ENCODE results near the gene BSN.
"Not testable (repeated sequence)": the region's sequence is repeated elsewhere in the genome, so short reads cannot be mapped to it uniquely, and the experiment has no call there.

BSN gene

DNA sequence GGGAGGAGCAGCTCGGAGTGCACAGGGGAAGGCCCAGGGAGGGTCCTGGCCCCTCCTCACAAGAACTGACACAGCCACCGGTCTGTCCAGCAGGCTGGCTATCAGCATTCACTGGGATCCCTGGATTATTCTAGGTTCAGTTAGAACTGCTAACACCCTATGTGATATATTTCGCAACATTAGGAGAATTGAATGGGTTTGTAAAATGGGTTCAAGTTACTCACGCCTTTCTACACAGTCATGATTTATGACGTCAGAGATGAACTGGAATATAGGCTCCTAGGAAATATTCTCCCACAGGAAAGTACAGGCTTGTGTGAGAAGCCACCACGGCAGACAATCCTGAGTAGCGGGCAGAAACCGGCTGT, 969 bp upstream of the BSN start:
- Histone ChIP-seq H3K9me3 (peaks cover 2% of the 10 kb centered on the region; the same call in 1 of the 2 replicates), H3K4me3 (peak overlapping the region; percentile 57), H3K4me1 (peaks cover 14% of the 10 kb centered on the region), H3K36me3 (replicated peaks) (no peaks in the 10 kb centered on the region), H3K27me3 (ENCODE audit: low read depth) (peaks cover 22% of the 10 kb centered on the region; the same call in 1 of the 2 replicates)
- in situ Hi-C loops (cut with MboI; ENCODE audit: low sequenced_read_pairs) = no loop called here
- DNase-seq (ENCODE audit: low spot score in 2 of 2) = no peak

DNA sequence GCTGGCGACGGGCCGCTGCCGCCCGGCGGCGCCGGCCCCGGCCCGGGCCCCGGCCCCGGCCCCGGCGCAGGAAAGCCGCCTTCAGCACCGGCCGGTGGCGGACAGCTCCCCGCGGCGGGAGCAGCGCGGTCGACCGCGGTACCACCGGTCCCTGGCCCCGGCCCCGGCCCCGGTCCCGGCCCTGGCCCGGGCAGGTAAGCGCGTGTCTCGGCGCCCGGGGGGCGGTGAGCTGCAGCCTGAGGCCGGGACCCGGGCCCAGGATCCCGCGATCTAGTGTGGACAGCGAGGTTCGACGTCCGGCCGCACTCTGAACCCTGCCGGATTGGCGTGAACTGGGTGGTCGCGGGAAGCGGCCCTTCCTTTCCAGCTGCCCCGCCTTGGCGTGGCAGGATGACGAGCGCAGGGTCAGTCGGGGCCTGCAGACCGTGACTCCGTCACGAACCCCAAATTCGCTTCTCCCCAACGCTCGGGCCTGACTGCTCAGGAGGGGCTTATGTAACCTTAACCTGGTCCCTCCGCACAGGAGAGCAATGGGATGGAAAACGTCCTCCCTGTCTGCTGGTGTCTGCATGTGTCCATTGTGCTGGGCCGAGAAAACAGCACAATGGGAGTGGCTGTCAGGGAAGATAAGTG, 472 bp downstream of the BSN start:
- DNase-seq (ENCODE audit: low spot score in 2 of 2) = peak; percentile 18 to 69
- H3K27me3 ChIP-seq (ENCODE audit: low read depth) = peaks cover 22% of the 10 kb centered on the region; the same call in 1 of the 2 replicates
- peaks cover 14% of the 10 kb centered on the region for H3K4me1 ChIP-seq
- in situ Hi-C loops (cut with MboI; ENCODE audit: low sequenced_read_pairs) = no loop called here
- peak overlapping the region; percentile 30 for H3K4me3 ChIP-seq
- peaks cover 2% of the 10 kb centered on the region; the same call in 1 of the 2 replicates for H3K9me3 ChIP-seq
- H3K36me3 ChIP-seq (replicated peaks) = no peaks in the 10 kb centered on the region

DNA sequence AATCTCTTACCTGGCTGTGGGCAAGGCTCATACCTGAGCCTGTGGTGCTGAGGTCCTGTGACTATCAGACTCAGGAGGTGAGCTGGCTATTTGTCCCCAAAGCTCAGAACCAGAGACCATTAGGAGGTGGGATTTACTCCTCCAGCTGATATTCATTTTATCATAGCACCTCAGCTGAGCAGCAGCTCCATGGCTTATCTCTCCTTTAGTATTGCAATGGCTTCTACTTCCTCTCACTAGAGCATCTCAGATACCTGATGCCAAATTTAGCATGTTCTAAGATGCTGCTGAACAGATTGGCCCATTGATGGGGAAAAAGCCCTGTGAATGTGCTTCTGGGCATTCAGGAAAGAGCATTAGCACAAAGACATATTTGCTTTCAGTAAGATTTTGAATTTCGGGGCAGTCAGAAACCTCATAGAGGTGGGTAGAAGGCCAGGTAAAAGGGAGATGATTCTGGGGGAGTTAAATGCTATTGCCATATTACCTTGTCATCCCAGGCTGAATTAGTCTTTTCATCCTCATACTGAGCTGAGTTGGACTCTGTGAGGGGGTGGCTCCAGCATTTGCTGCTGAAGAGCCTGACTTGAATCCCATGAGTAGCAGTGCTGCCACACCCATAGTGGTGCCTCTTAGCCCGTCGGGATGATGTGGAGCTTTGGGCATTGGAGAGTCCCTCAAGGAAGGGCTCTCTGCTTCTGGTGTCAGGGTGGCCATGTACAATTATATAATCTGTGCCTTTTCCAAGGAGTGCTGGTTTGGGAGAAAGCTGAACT, 2.4 kb downstream of the BSN start:
- DNase-seq (ENCODE audit: low spot score in 2 of 2) = no peak
- in situ Hi-C loops (cut with MboI; ENCODE audit: low sequenced_read_pairs) = no loop called here
- H3K27me3 ChIP-seq (ENCODE audit: low read depth) = peaks cover 22% of the 10 kb centered on the region; the same call in 1 of the 2 replicates
- peaks cover 2% of the 10 kb centered on the region; the same call in 1 of the 2 replicates for H3K9me3 ChIP-seq
- peaks cover 14% of the 10 kb centered on the region for H3K4me1 ChIP-seq
- H3K36me3 ChIP-seq (replicated peaks) = no peaks in the 10 kb centered on the region
- H3K4me3 ChIP-seq = no peak overlapping the region

GRCh38 chr3:49563040-49563578, 8.8 kb downstream of the BSN start:
- Histone ChIP-seq H3K4me1 (no peaks in the 10 kb centered on the region), H3K36me3 (replicated peaks) (no peaks in the 10 kb centered on the region), H3K4me3 (no peak overlapping the region), H3K9me3 (no peaks in the 10 kb centered on the region), H3K27me3 (ENCODE audit: low read depth) (no peaks in the 10 kb centered on the region; the same call in 1 of the 2 replicates)
- DNase-seq (ENCODE audit: low spot score in 2 of 2) = no peak
- in situ Hi-C loops (cut with MboI; ENCODE audit: low sequenced_read_pairs) = no loop called here

- Histone ChIP-seq H3K36me3 (replicated peaks) (no peaks in the 10 kb centered on the region), H3K9me3 (no peaks in the 10 kb centered on the region), H3K27me3 (ENCODE audit: low read depth) (no peaks in the 10 kb centered on the region; the same call in 1 of the 2 replicates), H3K4me3 (no peak overlapping the region), H3K4me1 (no peaks in the 10 kb centered on the region)
- in situ Hi-C loops (cut with MboI; ENCODE audit: low sequenced_read_pairs) = no loop called here
- DNase-seq (ENCODE audit: low spot score in 2 of 2) = no peak
Observed at GRCh38 chr3:49563766-49564165, 9.5 kb downstream of the BSN start.

GRCh38 chr3:49566312-49566711, 12.0 kb downstream of the BSN start:
- no peaks in the 10 kb centered on the region; the same call in 1 of the 2 replicates for H3K27me3 ChIP-seq (ENCODE audit: low read depth)
- no peaks in the 10 kb centered on the region for H3K36me3 ChIP-seq (replicated peaks)
- H3K4me1 ChIP-seq = no peaks in the 10 kb centered on the region
- no peak overlapping the region for H3K4me3 ChIP-seq
- in situ Hi-C loops (cut with MboI; ENCODE audit: low sequenced_read_pairs) = no loop called here
- no peak for DNase-seq (ENCODE audit: low spot score in 2 of 2)
- no peaks in the 10 kb centered on the region for H3K9me3 ChIP-seq

DNA sequence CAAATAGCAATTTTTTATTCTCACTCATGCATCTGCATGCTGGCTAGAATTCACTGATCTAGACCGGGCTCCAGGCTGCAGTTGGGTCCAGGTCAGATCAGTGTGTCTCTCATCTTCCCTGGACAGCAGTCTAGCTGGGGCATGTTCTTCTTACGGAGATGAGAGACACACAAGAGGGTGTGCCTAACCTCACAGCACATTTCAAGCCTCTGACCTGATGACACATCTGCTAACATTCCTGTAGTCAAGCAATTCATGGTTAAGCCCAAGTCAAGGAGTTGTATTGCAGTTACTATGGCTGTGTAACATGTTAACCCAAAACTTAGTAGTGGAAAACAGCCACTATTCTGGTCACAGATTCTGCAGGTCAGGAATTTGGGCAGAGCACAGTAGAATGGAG, 13.1 kb downstream of the BSN start:
- Histone ChIP-seq H3K4me3 (no peak overlapping the region), H3K9me3 (no peaks in the 10 kb centered on the region), H3K27me3 (ENCODE audit: low read depth) (no peaks in the 10 kb centered on the region), H3K4me1 (no peaks in the 10 kb centered on the region), H3K36me3 (replicated peaks) (no peaks in the 10 kb centered on the region)
- in situ Hi-C loops (cut with MboI; ENCODE audit: low sequenced_read_pairs) = no loop called here
- DNase-seq (ENCODE audit: low spot score in 2 of 2) = no peak

DNA sequence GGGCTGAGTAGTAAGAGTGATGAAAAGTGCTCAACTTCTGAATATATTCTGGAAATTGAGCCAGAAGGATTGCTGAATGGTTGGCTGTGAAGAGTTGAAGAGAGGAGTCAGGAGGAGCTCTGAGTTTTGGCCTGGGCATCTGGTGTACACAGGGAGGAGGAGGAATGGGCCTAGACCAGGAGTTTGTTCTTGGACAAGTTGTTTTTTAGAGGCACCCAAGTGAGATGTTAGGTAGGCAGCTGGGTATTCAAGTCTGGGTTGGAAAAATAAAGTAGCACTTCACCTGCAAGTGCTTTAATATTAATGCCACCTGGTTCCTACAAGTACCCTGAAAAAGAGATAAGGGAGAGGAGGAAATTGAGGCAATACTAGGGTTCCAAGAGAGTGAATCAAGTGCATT, 14.7 kb downstream of the BSN start:
- in situ Hi-C loops (cut with MboI; ENCODE audit: low sequenced_read_pairs) = no loop called here
- DNase-seq (ENCODE audit: low spot score in 2 of 2) = no peak
- H3K4me3 ChIP-seq = no peak overlapping the region
- H3K27me3 ChIP-seq (ENCODE audit: low read depth) = no peaks in the 10 kb centered on the region
- no peaks in the 10 kb centered on the region for H3K4me1 ChIP-seq
- H3K36me3 ChIP-seq (replicated peaks) = no peaks in the 10 kb centered on the region
- H3K9me3 ChIP-seq = no peaks in the 10 kb centered on the region

DNA sequence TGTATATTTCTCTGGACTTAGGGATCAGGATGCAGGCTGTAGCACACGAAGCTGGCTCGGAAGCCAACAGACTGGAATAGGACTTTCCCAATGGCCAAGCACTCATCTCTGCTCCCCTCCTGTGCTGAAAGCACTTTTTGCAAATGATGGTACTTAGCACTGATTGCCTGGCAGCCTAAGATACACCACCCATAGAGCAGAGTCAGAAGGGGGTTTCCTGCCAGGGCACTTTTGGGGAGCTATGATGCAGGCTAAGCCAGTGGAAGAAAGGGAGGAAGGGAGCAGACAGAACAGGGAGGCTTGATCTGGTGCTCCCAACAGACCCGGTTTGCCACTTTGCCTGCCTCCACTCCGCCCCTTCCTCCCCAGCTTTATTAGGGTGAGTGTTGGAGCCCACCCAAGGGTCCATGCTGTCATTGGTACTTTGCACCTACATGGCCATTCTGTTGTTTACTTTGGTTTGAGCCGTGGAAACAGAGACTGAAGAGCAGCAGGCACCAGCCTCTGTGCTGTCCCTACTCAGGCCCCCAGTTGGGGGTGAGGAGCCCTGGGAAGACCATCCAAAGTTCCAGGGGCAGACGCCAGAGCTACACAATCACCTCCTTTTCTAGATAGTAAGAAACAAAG, 15.9 kb downstream of the BSN start:
- Histone ChIP-seq H3K27me3 (ENCODE audit: low read depth) (no peaks in the 10 kb centered on the region), H3K9me3 (no peaks in the 10 kb centered on the region), H3K4me1 (no peaks in the 10 kb centered on the region), H3K4me3 (no peak overlapping the region), H3K36me3 (replicated peaks) (no peaks in the 10 kb centered on the region)
- DNase-seq (ENCODE audit: low spot score in 2 of 2) = no peak
- in situ Hi-C loops (cut with MboI; ENCODE audit: low sequenced_read_pairs) = no loop called here

DNA sequence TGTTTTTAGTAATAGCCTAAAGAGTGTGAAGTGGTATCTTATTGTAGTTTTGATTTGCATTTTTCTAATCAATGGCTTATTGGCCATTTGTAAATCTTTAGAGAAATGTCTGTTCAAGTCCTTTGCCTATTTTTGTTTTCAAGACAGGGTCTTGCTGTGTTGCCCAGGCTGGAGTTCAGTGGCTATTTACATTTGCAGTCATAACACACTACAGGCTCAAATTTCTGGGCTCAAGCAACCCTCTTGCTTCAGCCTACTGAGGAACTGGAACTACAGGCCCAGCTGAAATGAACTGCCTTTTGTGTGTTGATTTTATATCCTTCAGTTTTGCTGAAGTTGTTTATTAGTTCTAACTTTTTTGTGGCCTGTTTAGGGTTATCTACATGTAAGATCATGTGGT, 27.9 kb downstream of the BSN start:
- DNase-seq (ENCODE audit: low spot score in 2 of 2) = no peak
- Histone ChIP-seq H3K9me3 (no peaks in the 10 kb centered on the region), H3K4me3 (no peak overlapping the region), H3K4me1 (no peaks in the 10 kb centered on the region), H3K36me3 (replicated peaks) (no peaks in the 10 kb centered on the region), H3K27me3 (ENCODE audit: low read depth) (no peaks in the 10 kb centered on the region)
- in situ Hi-C loops (cut with MboI; ENCODE audit: low sequenced_read_pairs) = no loop called here

- H3K4me1 ChIP-seq; in situ Hi-C loops (cut with MboI; ENCODE audit: low sequenced_read_pairs); H3K27me3 ChIP-seq (ENCODE audit: low read depth); H3K9me3 ChIP-seq; DNase-seq (ENCODE audit: low spot score in 2 of 2); H3K36me3 ChIP-seq (replicated peaks); H3K4me3 ChIP-seq: not testable (repeated sequence)
Observed at GRCh38 chr3:49585261-49585755, 31.0 kb downstream of the BSN start.

DNA sequence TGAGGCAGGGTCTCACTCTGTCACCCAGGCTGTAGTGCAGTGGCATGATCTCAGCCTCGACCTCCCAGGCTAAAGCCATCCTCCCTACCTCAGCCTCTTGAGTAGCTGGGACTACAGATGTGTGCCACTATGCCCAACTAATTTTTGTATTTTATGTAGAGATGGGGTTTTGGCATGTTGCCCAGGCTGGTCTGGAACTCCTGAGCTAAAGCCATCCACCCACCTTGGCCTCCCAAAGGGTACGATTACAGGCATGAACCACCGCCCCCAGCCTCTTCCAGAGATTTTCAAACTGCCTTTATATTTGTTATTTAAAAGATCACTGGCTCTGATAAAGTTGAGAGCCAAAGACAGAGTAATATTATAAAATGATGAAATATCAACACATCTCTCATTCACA, 37.3 kb downstream of the BSN start:
- H3K4me3 ChIP-seq = no peak overlapping the region
- DNase-seq (ENCODE audit: low spot score in 2 of 2) = no peak
- H3K36me3 ChIP-seq (replicated peaks) = no peaks in the 10 kb centered on the region
- in situ Hi-C loops (cut with MboI; ENCODE audit: low sequenced_read_pairs) = no loop called here
- no peaks in the 10 kb centered on the region for H3K4me1 ChIP-seq
- H3K9me3 ChIP-seq = peaks cover 3% of the 10 kb centered on the region; the same call in 1 of the 2 replicates
- H3K27me3 ChIP-seq (ENCODE audit: low read depth) = no peaks in the 10 kb centered on the region

- no peaks in the 10 kb centered on the region for H3K4me1 ChIP-seq
- in situ Hi-C loops (cut with MboI; ENCODE audit: low sequenced_read_pairs) = no loop called here
Observed at GRCh38 chr3:49593041-49593440, 38.8 kb downstream of the BSN start.

GRCh38 chr3:49600781-49601180, 46.5 kb downstream of the BSN start:
- no peak for DNase-seq (ENCODE audit: low spot score in 2 of 2)
- Histone ChIP-seq H3K9me3 (no peaks in the 10 kb centered on the region), H3K36me3 (replicated peaks) (no peaks in the 10 kb centered on the region), H3K4me3 (no peak overlapping the region), H3K27me3 (ENCODE audit: low read depth) (no peaks in the 10 kb centered on the region), H3K4me1 (no peaks in the 10 kb centered on the region)
- in situ Hi-C loops (cut with MboI; ENCODE audit: low sequenced_read_pairs) = no loop called here

More at GRCh38 chr3:49593041-49593440, 38.8 kb downstream of the BSN start:
- H3K9me3 ChIP-seq = peaks cover 3% of the 10 kb centered on the region; the same call in 1 of the 2 replicates
- DNase-seq (ENCODE audit: low spot score in 2 of 2) = no peak
- no peak overlapping the region for H3K4me3 ChIP-seq
- H3K27me3 ChIP-seq (ENCODE audit: low read depth) = no peaks in the 10 kb centered on the region
- no peaks in the 10 kb centered on the region for H3K36me3 ChIP-seq (replicated peaks)

Data from HAP-1 (cell line).